Raji (cell line): ENCODE data around the gene PBRM1.

ENCODE experiments used
- POLR2A ChIP-seq: IDR thresholded peaks from 2 replicates; pipeline ENCODE4 v1.6.1; 2011; ENCODE audit warnings: low read depth, low read length, control low read depth; ENCODE audit not compliant: insufficient read depth

PBRM1 gene

GRCh38 chr3:52685709-52686691 lies at the start of gene PBRM1, which contains the start of gene GNL3:
Gene PBRM1 (minus strand): TSS chr3:52685913.
Gene GNL3 (plus strand): TSS chr3:52686032. CDS start chr3:52686093, 61 bp downstream.
- TF ChIP-seq POLR2A: peak; percentile 97

- no peak for TF ChIP-seq POLR2A
Observed at GRCh38 chr3:52733256-52733891, 47.7 kb upstream of the PBRM1 start.

- TF ChIP-seq POLR2A: no peak
Observed at GRCh38 chr3:52731590-52731989, 45.9 kb upstream of the PBRM1 start.

- TF ChIP-seq POLR2A: no peak
Observed at GRCh38 chr3:52730681-52731080, 45.0 kb upstream of the PBRM1 start.

GRCh38 chr3:52724511-52724910 lies 38.8 kb upstream of the PBRM1 start:
- no peak for TF ChIP-seq POLR2A

GRCh38 chr3:52723935-52724334 lies 38.2 kb upstream of the PBRM1 start:
- TF ChIP-seq POLR2A: no peak

GRCh38 chr3:52722491-52722890 lies 36.8 kb upstream of the PBRM1 start:
- TF ChIP-seq POLR2A: no peak

- TF ChIP-seq POLR2A: no peak
Observed at GRCh38 chr3:52721730-52722008, 36.0 kb upstream of the PBRM1 start.

GRCh38 chr3:52721002-52721729 lies 35.5 kb upstream of the PBRM1 start:
- no peak for TF ChIP-seq POLR2A

- TF ChIP-seq POLR2A: no peak
Observed at GRCh38 chr3:52719618-52720017, 33.9 kb upstream of the PBRM1 start.

- TF ChIP-seq POLR2A: no peak
Observed at GRCh38 chr3:52715714-52716305, 30.1 kb upstream of the PBRM1 start.

- no peak for TF ChIP-seq POLR2A
Observed at GRCh38 chr3:52714335-52715302, 28.9 kb upstream of the PBRM1 start.

GRCh38 chr3:52712291-52713212 lies 26.8 kb upstream of the PBRM1 start:
- TF ChIP-seq POLR2A: no peak
